HepG2 (cell line): ENCODE results near the gene ENTREP3. TPM values are rescaled to one million over a fixed set of nuclear protein-coding genes. Genes with fewer than 3 reads are reported as not detected.

Experiments
- AHR ChIP-seq: IDR thresholded peaks from 2 replicates; pipeline ENCODE4 v1.6.1; 2018; ENCODE audit warnings: missing genetic modification reagents, missing compliant biosample characterization
- ARID2 ChIP-seq: sonication (generic); formaldehyde crosslinking; IDR thresholded peaks from 2 replicates; pipeline ENCODE4 v1.8.1; 2022; ENCODE audit warnings: mild to moderate bottlenecking, missing genetic modification reagents, borderline replicate concordance
- ATF3 ChIP-seq: sonication (generic); formaldehyde crosslinking; IDR thresholded peaks from 2 replicates; pipeline ENCODE4 v1.4.0; 2020; ENCODE audit warnings: missing genetic modification reagents
- ATF4 ChIP-seq, 2 experiments: fragments of 450-650 bp in 1 of 2; sonication (generic) in 1 of 2; formaldehyde crosslinking; IDR thresholded peaks; 2 replicates each; pipeline versions ENCODE4 v1.5.0 to v1.8.0; 2020 to 2022; ENCODE audit warnings: mild to moderate bottlenecking in 1 of 2, missing genetic modification reagents in 1 of 2
- ERF ChIP-seq: IDR thresholded peaks from 2 replicates; pipeline ENCODE4 v1.6.1; 2018; ENCODE audit warnings: missing biosample characterization, missing genetic modification reagents
- HMGA1 ChIP-seq: sonication (generic); formaldehyde crosslinking; conservative IDR thresholded peaks from 2 replicates; pipeline ENCODE4 v1.4.0; 2020; ENCODE audit warnings: missing genetic modification reagents
- MTF2 ChIP-seq: sonication (generic); formaldehyde crosslinking; IDR thresholded peaks from 2 replicates; pipeline ENCODE4 v1.5.0; 2020; ENCODE audit warnings: missing genetic modification reagents, borderline replicate concordance
- NCOA1 ChIP-seq: sonication (generic); formaldehyde crosslinking; IDR thresholded peaks from 2 replicates; pipeline ENCODE4 v1.9.0; 2021; ENCODE audit warnings: missing genetic modification reagents
- NFE2L2 ChIP-seq: fragments of 150-350 bp; IDR thresholded peaks from 2 replicates; pipeline ENCODE4 v1.6.1; 2014; ENCODE audit warnings: low read length
- PITX1 ChIP-seq: sonication (generic); formaldehyde crosslinking; IDR thresholded peaks from 2 replicates; pipeline ENCODE4 v1.5.1; 2020; ENCODE audit warnings: mild to moderate bottlenecking, missing genetic modification reagents
- RBM22 ChIP-seq: fragments of 200-400 bp; formaldehyde crosslinking; optimal IDR thresholded peaks from 2 replicates; pipeline ENCODE3; 2017; ENCODE audit warnings: mild to moderate bottlenecking, low read length, moderate library complexity
- RFX3 ChIP-seq: IDR thresholded peaks from 2 replicates; pipeline ENCODE4 v1.6.1; 2016; ENCODE audit warnings: missing biosample characterization, missing genetic modification reagents
- TFDP1 ChIP-seq: IDR thresholded peaks from 2 replicates; pipeline ENCODE4 v1.6.1; 2016; ENCODE audit warnings: missing compliant biosample characterization, missing genetic modification reagents, borderline replicate concordance
- TSC22D2 ChIP-seq: sonication (generic); formaldehyde crosslinking; IDR thresholded peaks from 2 replicates; pipeline ENCODE4 v1.5.1; 2020; ENCODE audit warnings: missing genetic modification reagents, mild to moderate bottlenecking, borderline replicate concordance
- ZFP91 ChIP-seq: sonication (generic); formaldehyde crosslinking; IDR thresholded peaks from 2 replicates; pipeline ENCODE4 v1.9.0; 2022; ENCODE audit warnings: missing genetic modification reagents, mild to moderate bottlenecking, borderline replicate concordance
- ZNF670 ChIP-seq: sonication (generic); formaldehyde crosslinking; IDR thresholded peaks from 2 replicates; pipeline ENCODE4 v1.8.0; 2022; ENCODE audit warnings: mild to moderate bottlenecking, missing genetic modification reagents, borderline replicate concordance
- ZNF691 ChIP-seq: sonication (generic); formaldehyde crosslinking; IDR thresholded peaks from 2 replicates; pipeline ENCODE4 v1.4.0; 2020; ENCODE audit warnings: missing genetic modification reagents, low read depth, mild to moderate bottlenecking, borderline replicate concordance
- ZNF761 ChIP-seq: sonication (generic); formaldehyde crosslinking; conservative IDR thresholded peaks from 2 replicates; pipeline ENCODE4 v1.4.0; 2020; ENCODE audit warnings: mild to moderate bottlenecking, missing genetic modification reagents
- ZSCAN9 ChIP-seq: IDR thresholded peaks from 2 replicates; pipeline ENCODE4 v1.6.1; 2016; ENCODE audit warnings: borderline replicate concordance
- polyA plus RNA-seq, 8 experiments: library from polyadenylated mRNA; depleted of rRNA in 3 of 8; stranded (reverse) in 7 of 8; unstranded in 1 of 8; fragments of >200 nt; fragmentation: Illumina TruSeq in 4 of 8; extraction: Trizol in 4 of 8; gene quantifications; 2 replicates each; pipeline versions ENCODE4 v1.2.1 to v1.2.3, GENCODE V29; 2011 to 2016; ENCODE audit warnings: low read depth in 4 of 8, missing spikeins in 1 of 8, mixed read lengths in 1 of 8; ENCODE audit not compliant: insufficient read depth in 1 of 8
- total RNA-seq, 5 experiments: library from RNA; depleted of rRNA; stranded (reverse); fragments of >200 nt; fragmentation: Illumina TruSeq; extraction: Trizol; gene quantifications; 2 replicates each; pipeline ENCODE4 v1.2.3, GENCODE V29; 2016; ENCODE audit warnings: low read depth in 1 of 5
- TF ChIP-seq, protein P1 (sequence below): sonication (generic); formaldehyde crosslinking; conservative IDR thresholded peaks from 2 replicates; pipeline ENCODE4 v1.4.0; 2020; ENCODE audit warnings: missing genetic modification reagents

The ENTREP3 gene
- total and polyA plus RNA-seq, 2 of the 13 experiments (the other 11 are each of a cell fraction or from before 2014, with no cell fraction given): 4.1 to 9.9 TPM

DNA sequence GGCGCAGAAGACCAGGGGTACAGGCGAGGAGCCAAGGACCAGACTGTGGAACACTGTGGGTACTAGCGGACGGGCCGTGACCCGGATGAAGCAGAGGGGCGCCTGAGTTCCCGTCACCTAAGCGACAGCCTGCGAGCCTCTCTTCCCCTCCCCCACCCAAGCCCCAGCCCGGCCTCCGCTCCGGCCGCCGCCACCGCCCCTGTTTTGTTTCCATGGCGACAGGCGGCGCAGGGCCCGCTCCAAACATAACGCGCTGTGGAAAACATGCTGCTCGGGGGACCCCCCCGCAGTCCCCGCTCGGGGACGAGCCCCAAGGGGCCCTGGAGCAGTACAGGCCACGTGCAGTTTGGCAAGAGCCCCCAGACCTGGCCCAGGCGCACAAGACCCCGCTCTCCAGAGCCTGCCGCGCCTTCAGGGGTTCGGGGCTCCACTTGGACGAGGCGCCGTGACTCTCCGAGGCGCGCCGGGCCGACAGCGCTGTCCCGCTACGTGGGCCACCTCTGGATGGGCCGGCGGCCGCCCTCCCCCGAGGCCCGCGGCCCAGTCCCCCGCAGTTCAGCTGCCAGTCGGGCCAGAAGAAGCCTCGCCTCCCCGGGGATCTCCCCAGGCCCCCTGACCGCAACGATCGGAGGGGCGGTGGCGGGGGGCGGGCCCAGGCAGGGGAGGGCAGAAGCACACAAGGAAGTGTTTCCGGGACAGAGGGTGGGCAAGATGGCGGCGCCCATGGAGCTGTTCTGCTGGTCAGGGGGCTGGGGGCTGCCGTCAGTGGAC, 46.6 kb downstream of the ENTREP3 start, which contains the start of gene MTX1 (continued):
- TF ChIP-seq MTF2 (CRISPR knock-in tag) (no peak), ARID2 (CRISPR knock-in tag) (no peak), ZNF761 (CRISPR knock-in tag) (no peak), NFE2L2 (no peak), ZSCAN9 (CRISPR knock-in tag) (no peak), ZNF691 (CRISPR knock-in tag) (no peak), NCOA1 (CRISPR knock-in tag) (no peak), RFX3 (CRISPR knock-in tag) (peak; percentile 87), ERF (CRISPR knock-in tag) (peak; percentile 58; the same call in 1 of the 2 replicates), TFDP1 (no peak), AHR (CRISPR knock-in tag) (no peak), RBM22 (no peak), ZFP91 (CRISPR knock-in tag) (no peak; the same call in 1 of the 2 replicates), ATF3 (no peak), ATF4 (CRISPR knock-in tag; IDR thresholded peaks at IDR 0.05) (no peak), PITX1 (no peak), TSC22D2 (no peak), HMGA1 (CRISPR knock-in tag) (no peak), ZNF670 (CRISPR knock-in tag) (no peak)
- TF ChIP-seq, protein P1, sequence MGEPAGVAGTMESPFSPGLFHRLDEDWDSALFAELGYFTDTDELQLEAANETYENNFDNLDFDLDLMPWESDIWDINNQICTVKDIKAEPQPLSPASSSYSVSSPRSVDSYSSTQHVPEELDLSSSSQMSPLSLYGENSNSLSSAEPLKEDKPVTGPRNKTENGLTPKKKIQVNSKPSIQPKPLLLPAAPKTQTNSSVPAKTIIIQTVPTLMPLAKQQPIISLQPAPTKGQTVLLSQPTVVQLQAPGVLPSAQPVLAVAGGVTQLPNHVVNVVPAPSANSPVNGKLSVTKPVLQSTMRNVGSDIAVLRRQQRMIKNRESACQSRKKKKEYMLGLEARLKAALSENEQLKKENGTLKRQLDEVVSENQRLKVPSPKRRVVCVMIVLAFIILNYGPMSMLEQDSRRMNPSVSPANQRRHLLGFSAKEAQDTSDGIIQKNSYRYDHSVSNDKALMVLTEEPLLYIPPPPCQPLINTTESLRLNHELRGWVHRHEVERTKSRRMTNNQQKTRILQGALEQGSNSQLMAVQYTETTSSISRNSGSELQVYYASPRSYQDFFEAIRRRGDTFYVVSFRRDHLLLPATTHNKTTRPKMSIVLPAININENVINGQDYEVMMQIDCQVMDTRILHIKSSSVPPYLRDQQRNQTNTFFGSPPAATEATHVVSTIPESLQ (CRISPR knock-in tag): no peak
